Endothelial cell (in vitro differentiated cells): ENCODE results near the gene EID1. TPM values are rescaled to one million over a fixed set of nuclear protein-coding genes. Genes with fewer than 3 reads are reported as not detected.

Experiments
- DNase-seq: peaks from one replicate; pipeline ENCODE4 v3.0.0; 2021; ENCODE audit warnings: low spot score
- H3K27ac Mint-ChIP-seq: one replicate; pipeline ENCODE4 v1.8.0; 2021; ENCODE audit warnings: mixed read lengths, inconsistent platforms; ENCODE audit not compliant: unreplicated experiment
- H3K27me3 Mint-ChIP-seq: one replicate; pipeline ENCODE4 v1.8.0; 2021; ENCODE audit warnings: mild to moderate bottlenecking, moderate library complexity, mixed read lengths, inconsistent platforms; ENCODE audit not compliant: unreplicated experiment
- H3K36me3 Mint-ChIP-seq: one replicate; pipeline ENCODE4 v1.8.0; 2021; ENCODE audit warnings: mild to moderate bottlenecking, low read depth, mixed read lengths, inconsistent platforms; ENCODE audit not compliant: unreplicated experiment
- H3K4me1 Mint-ChIP-seq: one replicate; pipeline ENCODE4 v1.8.0; 2021; ENCODE audit warnings: mild to moderate bottlenecking, mixed read lengths, inconsistent platforms; ENCODE audit not compliant: unreplicated experiment
- H3K4me3 Mint-ChIP-seq: one replicate; pipeline ENCODE4 v1.8.0; 2021; ENCODE audit warnings: mild to moderate bottlenecking, mixed read lengths, inconsistent platforms; ENCODE audit not compliant: unreplicated experiment
- H3K9me3 Mint-ChIP-seq: one replicate; pipeline ENCODE4 v1.8.0; 2021; ENCODE audit warnings: mixed read lengths, inconsistent platforms; ENCODE audit not compliant: unreplicated experiment
- CTCF ChIP-seq: fragments of 200-600 bp; sonication (generic); IDR thresholded peaks from one replicate; pipeline ENCODE4 v1.5.0; 2021; ENCODE audit warnings: antibody characterized with exemption; ENCODE audit not compliant: unreplicated experiment
- total RNA-seq: library from RNA; stranded (reverse); fragmentation: NEBNext Ultra II Directional; extraction: Animal tissue kit (Norgen Biotek cat#: 25700); gene quantifications from one replicate; pipeline ENCODE4 v1.2.1, GENCODE V29; 2021; ENCODE audit not compliant: unreplicated experiment

Gene EID1
- total RNA-seq, 1 donor from 2014 or later, result 126 TPM

DNA sequence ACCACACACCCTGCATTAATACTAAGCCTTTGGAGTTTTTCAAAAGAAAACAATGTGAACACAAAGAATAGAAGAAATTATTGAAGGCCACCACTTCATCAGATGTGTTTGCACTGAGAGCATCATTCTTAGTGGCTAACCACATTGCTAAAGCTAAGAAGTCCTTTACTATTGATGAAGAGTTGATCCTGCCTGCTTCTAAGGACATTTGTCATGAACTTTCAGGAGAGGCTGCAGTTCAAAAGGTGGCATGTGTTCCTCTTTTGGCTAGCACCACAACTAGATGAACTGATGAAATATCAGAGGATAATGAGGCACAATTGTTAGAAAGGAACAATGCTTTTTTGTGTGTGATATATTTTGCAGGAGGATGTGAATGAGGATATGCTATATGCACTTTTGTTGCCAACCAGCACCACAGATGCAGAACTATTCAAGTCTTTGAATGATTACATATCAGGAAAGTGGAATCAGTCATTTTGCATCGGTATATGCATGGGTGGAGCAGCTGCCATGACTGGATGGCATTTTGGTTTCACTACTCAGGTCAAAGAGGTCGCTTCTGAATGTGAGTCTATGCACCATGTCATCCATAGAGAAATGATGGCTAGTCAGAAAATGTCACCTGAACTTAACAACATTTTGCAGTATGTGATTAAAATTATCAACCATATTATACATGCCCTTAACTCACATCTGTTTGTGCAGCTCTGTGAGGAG is 2.5 kb upstream of the EID1 start:
- H3K27me3 Mint-ChIP-seq, result peaks cover 1% of the 10 kb centered on the region
- no peak for TF ChIP-seq CTCF
- no peaks in the 10 kb centered on the region for H3K9me3 Mint-ChIP-seq
- DNase-seq, result no peak
- H3K4me1 Mint-ChIP-seq, result peaks cover 22% of the 10 kb centered on the region
- no peak overlapping the region for H3K27ac Mint-ChIP-seq
- no peaks in the 10 kb centered on the region for H3K36me3 Mint-ChIP-seq
- no peak overlapping the region for H3K4me3 Mint-ChIP-seq

DNA sequence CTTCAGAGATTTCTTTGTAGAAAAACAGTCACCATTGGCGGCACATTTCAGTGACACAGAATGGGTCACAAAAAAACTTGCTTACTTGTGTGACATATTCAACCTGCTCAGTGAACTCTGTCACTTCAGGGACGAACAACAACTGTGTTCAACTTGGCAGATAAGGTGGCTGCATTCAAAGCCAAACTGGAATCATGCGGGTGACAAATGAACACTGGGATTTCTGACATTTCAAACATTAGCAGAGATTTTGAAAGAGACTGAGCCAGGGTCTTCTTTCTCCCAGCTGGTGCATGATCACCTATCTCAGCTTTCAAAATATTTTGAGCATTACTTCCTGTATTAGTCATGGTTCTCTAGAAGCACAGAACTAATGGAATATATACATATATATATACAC is 1.9 kb upstream of the EID1 start:
- no peak for TF ChIP-seq CTCF
- Mint-ChIP-seq H3K36me3 (no peaks in the 10 kb centered on the region), H3K4me1 (peaks cover 23% of the 10 kb centered on the region), H3K27me3 (peaks cover 1% of the 10 kb centered on the region), H3K9me3 (no peaks in the 10 kb centered on the region), H3K4me3 (no peak overlapping the region), H3K27ac (no peak overlapping the region)
- no peak for DNase-seq

DNA sequence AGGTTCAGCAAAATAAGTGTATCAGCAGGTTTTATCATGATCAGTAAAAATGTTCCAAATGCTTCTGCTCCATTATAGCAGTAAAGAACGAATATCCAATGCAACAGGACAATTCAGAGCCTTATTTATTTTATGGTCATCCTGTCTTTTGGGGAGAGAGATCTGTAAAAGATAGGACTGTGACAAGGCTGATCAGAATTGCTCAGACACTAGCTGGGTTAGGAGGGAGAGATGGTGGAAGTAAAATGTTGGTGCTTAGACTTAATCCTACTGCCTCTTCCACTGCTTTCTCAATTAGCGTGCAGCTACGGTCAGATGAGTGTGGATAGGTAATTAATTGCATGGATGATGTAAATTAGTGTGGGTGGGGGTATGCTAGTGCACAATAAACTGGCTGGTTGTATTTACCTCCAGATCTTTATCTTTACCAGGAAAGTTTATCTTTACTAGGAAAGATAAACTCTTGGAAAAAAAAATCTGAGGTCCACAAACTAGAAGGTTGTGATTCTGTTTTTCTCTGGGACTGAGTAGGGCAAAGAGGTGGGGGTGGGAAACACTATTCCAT is 2.2 kb downstream of the EID1 start:
- Mint-ChIP-seq H3K4me1 (peaks cover 23% of the 10 kb centered on the region), H3K36me3 (no peaks in the 10 kb centered on the region), H3K9me3 (no peaks in the 10 kb centered on the region), H3K27ac (peak overlapping the region; percentile 31), H3K27me3 (peaks cover 1% of the 10 kb centered on the region), H3K4me3 (no peak overlapping the region)
- no peak for DNase-seq
- no peak for TF ChIP-seq CTCF

GRCh38 chr15:48883699-48884098 is 5.8 kb downstream of the EID1 start:
- no peak for TF ChIP-seq CTCF
- Mint-ChIP-seq H3K4me1 (peaks cover 12% of the 10 kb centered on the region), H3K27me3 (no peaks in the 10 kb centered on the region), H3K36me3 (no peaks in the 10 kb centered on the region), H3K9me3 (no peaks in the 10 kb centered on the region), H3K4me3 (no peak overlapping the region), H3K27ac (no peak overlapping the region)
- no peak for DNase-seq

DNA sequence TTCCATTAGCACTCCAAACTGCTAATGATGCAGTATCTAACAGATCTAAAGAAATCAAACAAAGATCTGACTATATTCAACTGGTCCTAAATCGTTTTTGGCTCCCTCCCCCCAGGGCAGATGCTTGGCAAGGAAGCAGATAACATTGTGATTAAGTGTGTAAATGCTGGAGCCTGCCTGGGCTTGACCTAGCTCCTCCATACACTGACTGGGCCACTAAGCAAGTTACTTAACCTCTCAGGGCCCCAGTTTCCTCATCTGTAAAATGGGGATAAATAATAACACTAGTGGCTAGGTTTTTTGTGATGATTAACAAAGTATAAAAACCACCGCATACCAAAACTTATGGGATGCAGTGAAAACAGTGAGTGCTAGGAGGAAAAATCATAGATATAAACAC is 9.2 kb downstream of the EID1 start:
- Mint-ChIP-seq H3K4me3 (no peak overlapping the region), H3K4me1 (no peaks in the 10 kb centered on the region), H3K27me3 (no peaks in the 10 kb centered on the region), H3K9me3 (no peaks in the 10 kb centered on the region), H3K27ac (no peak overlapping the region), H3K36me3 (no peaks in the 10 kb centered on the region)
- no peak for TF ChIP-seq CTCF
- no peak for DNase-seq
